GM12878 (cell line): ENCODE measurements around the gene MAPK8. TPM values are rescaled to one million over a fixed set of nuclear protein-coding genes. Genes with fewer than 3 reads are reported as not detected.

Experiments
- ATF2 ChIP-seq: IDR thresholded peaks from 2 replicates; pipeline ENCODE4 v1.6.1; 2012; ENCODE audit warnings: low read length, inconsistent platforms
- BHLHE40 ChIP-seq, 2 experiments: fragments of 450-650 bp in 1 of 2; IDR thresholded peaks; 2 replicates each; pipeline ENCODE4 v1.6.1; 2011 to 2017; ENCODE audit warnings: low read depth in 2 of 2, borderline replicate concordance in 1 of 2, improper control_type of control experiment in 1 of 2, low read length in 1 of 2, mild to moderate bottlenecking in 1 of 2
- CBFB ChIP-seq: IDR thresholded peaks from 2 replicates; pipeline ENCODE4 v1.6.1; 2016; ENCODE audit warnings: antibody characterized with exemption, low read depth
- CHD2 ChIP-seq: IDR thresholded peaks from 2 replicates; pipeline ENCODE4 v1.6.1; 2011; ENCODE audit warnings: low read depth, low read length, improper control_type of control experiment, borderline replicate concordance
- E2F4 ChIP-seq: IDR thresholded peaks from 2 replicates; pipeline ENCODE4 v1.6.1; 2012; ENCODE audit warnings: low read depth, low read length, improper control_type of control experiment
- ELK1 ChIP-seq: IDR thresholded peaks from 2 replicates; pipeline ENCODE4 v1.6.1; 2012; ENCODE audit warnings: low read depth, low read length, improper control_type of control experiment
- FOXM1 ChIP-seq: IDR thresholded peaks from 2 replicates; pipeline ENCODE4 v1.6.1; 2012; ENCODE audit warnings: low read depth, mild to moderate bottlenecking, inconsistent platforms, low read length, moderate library complexity
- LARP7 ChIP-seq: fragments of 450-650 bp; IDR thresholded peaks from 2 replicates; pipeline ENCODE4 v1.6.1; 2017; ENCODE audit warnings: mild to moderate bottlenecking
- MEF2A ChIP-seq: IDR thresholded peaks from 2 replicates; pipeline ENCODE4 v1.6.1; 2011; ENCODE audit warnings: low read depth, mild to moderate bottlenecking, low read length, moderate library complexity; ENCODE audit not compliant: insufficient read depth
- MEF2B ChIP-seq: fragments of 450-650 bp; IDR thresholded peaks from 2 replicates; pipeline ENCODE4 v1.6.1; 2018; ENCODE audit warnings: mild to moderate bottlenecking, moderate library complexity; ENCODE audit not compliant: partially characterized antibody, poor library complexity, severe bottlenecking
- MTA2 ChIP-seq: fragments of 450-650 bp; IDR thresholded peaks from 2 replicates; pipeline ENCODE4 v1.6.1; 2016; ENCODE audit warnings: low read depth, mild to moderate bottlenecking, moderate library complexity
- NFYA ChIP-seq: IDR thresholded peaks from 2 replicates; pipeline ENCODE4 v1.6.1; 2011; ENCODE audit warnings: low read depth, mild to moderate bottlenecking, low read length, improper control_type of control experiment, borderline replicate concordance
- NFYB ChIP-seq: IDR thresholded peaks from 2 replicates; pipeline ENCODE4 v1.6.1; 2011; ENCODE audit warnings: low read depth, mild to moderate bottlenecking, low read length, improper control_type of control experiment, moderate library complexity; ENCODE audit not compliant: insufficient read depth
- NR2C2 ChIP-seq: IDR thresholded peaks from 2 replicates; pipeline ENCODE4 v1.6.1; 2011; ENCODE audit warnings: borderline replicate concordance, low read depth; ENCODE audit not compliant: control insufficient read depth, insufficient read length
- POLR2AphosphoS2 ChIP-seq: IDR thresholded peaks from 2 replicates; pipeline ENCODE4 v1.6.1; 2011; ENCODE audit warnings: low read depth, mild to moderate bottlenecking, low read length, improper control_type of control experiment, moderate library complexity
- SKIL ChIP-seq: fragments of 450-650 bp; IDR thresholded peaks from 2 replicates; pipeline ENCODE4 v1.6.1; 2017; ENCODE audit warnings: mild to moderate bottlenecking, low read depth, inconsistent platforms; ENCODE audit not compliant: poor library complexity, severe bottlenecking
- SMAD5 ChIP-seq: IDR thresholded peaks from 2 replicates; pipeline ENCODE4 v1.6.1; 2016; ENCODE audit warnings: antibody characterized with exemption, low read depth
- SMARCA5 ChIP-seq: fragments of 450-650 bp; IDR thresholded peaks from 2 replicates; pipeline ENCODE4 v1.6.1; 2017; ENCODE audit warnings: mild to moderate bottlenecking
- TCF7 ChIP-seq: IDR thresholded peaks from 2 replicates; pipeline ENCODE4 v1.6.1; 2014; ENCODE audit warnings: antibody characterized with exemption, borderline replicate concordance
- ZBTB11 ChIP-seq: fragments of 450-650 bp; formaldehyde crosslinking; IDR thresholded peaks from 2 replicates; pipeline ENCODE4 v1.5.0; 2022; ENCODE audit warnings: mild to moderate bottlenecking, missing genetic modification characterization
- polyA plus RNA-seq, 11 experiments: library from polyadenylated mRNA; depleted of rRNA in 4 of 11; unstranded in 6 of 11; stranded (reverse) in 5 of 11; fragments of >200 nt; fragmentation: Nextera tagmentation in 4 of 11; fragmentation: Illumina TruSeq in 1 of 11; extraction: Ambion mirVana in 4 of 11; extraction: Trizol in 1 of 11; gene quantifications; 1 replicate in 1 of 11; 2 replicates in 10 of 11; pipeline versions ENCODE4 v1.2.1 to v1.2.3, GENCODE V29; 2011 to 2016; ENCODE audit warnings: inconsistent platforms in 2 of 11, missing spikeins in 2 of 11, low read depth in 1 of 11
- total RNA-seq, 4 experiments: library from RNA; depleted of rRNA in 3 of 4; stranded (reverse); fragments of >200 nt in 3 of 4; fragmentation: Illumina TruSeq in 1 of 4; extraction: Trizol in 1 of 4; gene quantifications; 2 replicates each; pipeline versions ENCODE4 v1.2.1 to v1.2.3, GENCODE V29; 2013 to 2021

Gene MAPK8
- total and polyA plus RNA-seq, 10 of the 15 experiments (the other 5 are each of a cell fraction or from before 2014, with no cell fraction given), result 3.9 to 102 (median 40.0) TPM

GRCh38 chr10:48336978-48337599, 30.6 kb downstream of the MAPK8 start (continued):
- TF ChIP-seq E2F4, result no peak
- peak; percentile 99 for TF ChIP-seq ATF2
- TF ChIP-seq CHD2, result peak; percentile 78; the same call in 1 of the 2 replicates
- peak; percentile 99 for TF ChIP-seq FOXM1
- no peak for TF ChIP-seq SMARCA5
- TF ChIP-seq TCF7, result peak; percentile 60
- peak; percentile 99 for TF ChIP-seq CBFB
- TF ChIP-seq NFYA, result no peak
- TF ChIP-seq MTA2, result peak; percentile 99
- peak; percentile 98 for TF ChIP-seq SKIL
- no peak for TF ChIP-seq ZBTB11 (CRISPR knock-in tag)
- TF ChIP-seq NFYB, result no peak
- no peak for TF ChIP-seq POLR2AphosphoS2
- no peak for TF ChIP-seq ELK1
- peak; percentile 54 to 76; a peak in 3 of 4 replicates for TF ChIP-seq BHLHE40 (IDR thresholded peaks at IDR 0.05; ENCODE audit: borderline replicate concordance in 1 of 2, low read depth in 2 of 2, low read length in 1 of 2)
- TF ChIP-seq MEF2B, result peak; percentile 97
- no peak for TF ChIP-seq LARP7
- no peak for TF ChIP-seq SMAD5
- no peak for TF ChIP-seq NR2C2
- TF ChIP-seq MEF2A, result peak; percentile 99
